Measurements from ENCODE around the gene AGBL1.

The AGBL1 gene

GRCh38 chr15:86079508-86080266 lies at the start of gene AGBL1:
Gene AGBL1 (plus strand): TSS chr15:86079871.
- no peak for DNase-seq

GRCh38 chr15:86034904-86035303 lies 44.8 kb upstream of the AGBL1 start:
- no peak for DNase-seq

GRCh38 chr15:86036243-86036642 lies 43.4 kb upstream of the AGBL1 start:
- DNase-seq = no peak

- no peak for DNase-seq
Observed at GRCh38 chr15:86038491-86038890, 41.2 kb upstream of the AGBL1 start.

GRCh38 chr15:86040356-86041033 lies 39.2 kb upstream of the AGBL1 start:
- no peak for DNase-seq

- no peak for DNase-seq
Observed at GRCh38 chr15:86041399-86041798, 38.3 kb upstream of the AGBL1 start.

- DNase-seq = no peak
Observed at GRCh38 chr15:86042226-86042625, 37.4 kb upstream of the AGBL1 start.

- no peak for DNase-seq
Observed at GRCh38 chr15:86044981-86045380, 34.7 kb upstream of the AGBL1 start.

GRCh38 chr15:86054338-86054737 lies 25.3 kb upstream of the AGBL1 start:
- DNase-seq = no peak

GRCh38 chr15:86055688-86056087 lies 24.0 kb upstream of the AGBL1 start:
- DNase-seq = no peak

- no peak for DNase-seq
Observed at GRCh38 chr15:86059851-86060250, 19.8 kb upstream of the AGBL1 start.

GRCh38 chr15:86060674-86061073 lies 19.0 kb upstream of the AGBL1 start:
- DNase-seq = no peak

GRCh38 chr15:86061581-86061980 lies 18.1 kb upstream of the AGBL1 start:
- no peak for DNase-seq

GRCh38 chr15:86062646-86063243 lies 16.9 kb upstream of the AGBL1 start:
- DNase-seq = no peak

- no peak for DNase-seq
Observed at GRCh38 chr15:86063356-86064095, 16.1 kb upstream of the AGBL1 start.

GRCh38 chr15:86064326-86064725 lies 15.3 kb upstream of the AGBL1 start:
- no peak for DNase-seq

GRCh38 chr15:86066174-86066834 lies 13.4 kb upstream of the AGBL1 start:
- DNase-seq = no peak

GRCh38 chr15:86073281-86073680 lies 6.4 kb upstream of the AGBL1 start:
- DNase-seq = no peak

GRCh38 chr15:86076468-86076867 lies 3.2 kb upstream of the AGBL1 start:
- DNase-seq = no peak

GRCh38 chr15:86077070-86077469 lies 2.6 kb upstream of the AGBL1 start:
- no peak for DNase-seq

GRCh38 chr15:86080302-86080701 lies 631 bp downstream of the AGBL1 start:
- no peak for DNase-seq

- no peak for DNase-seq
Observed at GRCh38 chr15:86082619-86083380, 3.1 kb downstream of the AGBL1 start.
